PC-3 (cell line): ENCODE data around the gene CCL4. TPM values are rescaled to one million over a fixed set of nuclear protein-coding genes. Genes with fewer than 3 reads are reported as not detected.

ENCODE experiments used
- ATAC-seq: fragments of 200-7000 bp; cut with Tn5 transposase; 2 replicates; pipeline ENCODE4 v1.9.1; 2020; ENCODE audit warnings: mild to moderate bottlenecking, moderate library complexity
- BruUV-seq: library from RNA; stranded (reverse); fragments of 400-500 nt; replicated peaks from 2 replicates; lab custom pipeline; 2021; lab: Mats Ljungman, UMichigan
- CTCF ChIA-PET: fragments of 300-600 bp; sonication (Branson Sonifier 250); formaldehyde crosslinking; loops from one replicate; lab custom pipeline; 2022; ENCODE audit warnings: antibody characterized with exemption; lab: Charles Lee
- POLR2A ChIA-PET: fragments of 300-600 bp; sonication (Branson Sonifier 250); formaldehyde crosslinking; loops from one replicate; lab custom pipeline; 2022; ENCODE audit warnings: antibody characterized with exemption; ENCODE audit not compliant: unreplicated experiment; lab: Charles Lee
- DNase-seq: peaks from one replicate; pipeline ENCODE4 v3.0.0-alpha.2; 2015
- H2AFZ ChIP-seq: fragments of 300-600 bp; sonication (generic); 2 replicates; pipeline ENCODE4 v1.6.0; 2016; ENCODE audit warnings: antibody characterized with exemption, low read length
- H3F3A ChIP-seq: fragments of 300-600 bp; sonication (generic); one replicate; pipeline ENCODE4 v1.6.0; 2017; ENCODE audit warnings: antibody characterized with exemption, low read length, control low read depth, mild to moderate bottlenecking; ENCODE audit not compliant: unreplicated experiment
- H3K27ac ChIP-seq: fragments of 300-600 bp; sonication (generic); 2 replicates; pipeline ENCODE4 v1.5.1; 2016; ENCODE audit warnings: mild to moderate bottlenecking, low read length
- H3K27me3 ChIP-seq: fragments of 300-600 bp; sonication (generic); 2 replicates; pipeline ENCODE4 v1.6.1; 2016; ENCODE audit warnings: low read length, mixed read lengths
- H3K36me3 ChIP-seq: fragments of 300-600 bp; sonication (generic); 2 replicates; pipeline ENCODE4 v1.6.1; 2016; ENCODE audit warnings: low read depth, mixed run types, low read length, mixed read lengths
- H3K4me1 ChIP-seq: fragments of 300-600 bp; sonication (generic); 2 replicates; pipeline ENCODE4 v1.5.1; 2016; ENCODE audit warnings: low read length; ENCODE audit not compliant: insufficient read depth
- H3K4me2 ChIP-seq: fragments of 300-600 bp; sonication (generic); 2 replicates; pipeline ENCODE4 v1.6.0; 2016; ENCODE audit warnings: low read length
- H3K4me3 ChIP-seq: fragments of 300-600 bp; sonication (generic); 2 replicates; pipeline ENCODE4 v1.5.1; 2016; ENCODE audit warnings: mild to moderate bottlenecking, low read length, mixed read lengths
- H3K79me2 ChIP-seq: fragments of 300-600 bp; sonication (generic); 2 replicates; pipeline ENCODE4 v1.6.1; 2017; ENCODE audit warnings: low read length, mixed read lengths
- H3K9ac ChIP-seq: fragments of 300-600 bp; sonication (generic); 2 replicates; pipeline ENCODE4 v1.6.0; 2016; ENCODE audit warnings: mild to moderate bottlenecking, low read length
- H3K9me2 ChIP-seq: fragments of 300-600 bp; sonication (generic); replicated peaks from 2 replicates; pipeline ENCODE4 v1.6.1; 2016; ENCODE audit warnings: mixed run types, low read length, mixed read lengths
- H3K9me3 ChIP-seq: fragments of 300-600 bp; sonication (generic); 2 replicates; pipeline ENCODE4 v1.6.1; 2016; ENCODE audit warnings: low read length, mixed read lengths
- H4K20me1 ChIP-seq: fragments of 300-600 bp; sonication (generic); 2 replicates; pipeline ENCODE4 v1.6.1; 2016; ENCODE audit warnings: low read length, mixed read lengths
- CTCF ChIP-seq: fragments of 300-600 bp; sonication (generic); conservative IDR thresholded peaks from 2 replicates; pipeline ENCODE4 v1.5.1; 2017; ENCODE audit warnings: antibody characterized with exemption, low read depth, mild to moderate bottlenecking, low read length
- EZH2 ChIP-seq: fragments of 300-600 bp; sonication (generic); IDR thresholded peaks from one replicate; pipeline ENCODE4 v1.6.1; 2017; ENCODE audit warnings: antibody characterized with exemption, mild to moderate bottlenecking, low read length; ENCODE audit not compliant: unreplicated experiment
- EZH2phosphoT487 ChIP-seq: fragments of 300-600 bp; sonication (generic); IDR thresholded peaks from 2 replicates; pipeline ENCODE4 v1.6.1; 2018; ENCODE audit warnings: mild to moderate bottlenecking, antibody characterized with exemption, low read length, borderline replicate concordance
- intact Hi-C: fragments of 100-400 bp; cut with micrococcal nuclease; formaldehyde crosslinking; loops from 2 replicates; pipeline ENCODE4 v1.9.0; 2023
- total RNA-seq: library from RNA; depleted of rRNA; stranded (reverse); fragments of >200 nt; gene quantifications from 2 replicates; pipeline ENCODE4 v1.2.3, GENCODE V29; 2014

CCL4 gene
- total RNA-seq, 1 experiment from 2014 or later, result not detected

- no peak overlapping the region for H3K4me2 ChIP-seq
- no peaks in the 10 kb centered on the region for H3K4me1 ChIP-seq
- no TSS peak for BruUV-seq
- no peaks in the 10 kb centered on the region for H3K36me3 ChIP-seq
- intact Hi-C loops, result no loop called here
- DNase-seq (no peak), ATAC-seq (no peak)
- H2AFZ ChIP-seq, result no peak overlapping the region
- H3K27ac ChIP-seq, result no peak overlapping the region
- ChIA-PET POLR2A (no interaction called here), CTCF (no interaction called here)
- no peaks in the 10 kb centered on the region for H3K9me2 ChIP-seq
- H3K27me3 ChIP-seq, result 0 out of 2 replicates have a peak, but pooled peaks cover 9% of the 10 kb centered on the region
- H3K79me2 ChIP-seq, result no peaks in the 10 kb centered on the region
- TF ChIP-seq EZH2phosphoT487 (no peak), CTCF (no peak), EZH2 (no peak)
- no peak overlapping the region for H3K4me3 ChIP-seq
- H3K9ac ChIP-seq, result no peak overlapping the region
- no peaks in the 10 kb centered on the region for H3F3A ChIP-seq
- no peaks in the 10 kb centered on the region for H4K20me1 ChIP-seq
- no peaks in the 10 kb centered on the region for H3K9me3 ChIP-seq
Observed at GRCh38 chr17:36127911-36128310, 24.3 kb downstream of the CCL4 start.

GRCh38 chr17:36128411-36128978 lies 24.9 kb downstream of the CCL4 start:
- DNase-seq (no peak), ATAC-seq (no peak)
- no TSS peak for BruUV-seq
- no peak overlapping the region for H2AFZ ChIP-seq
- intact Hi-C loops, result no loop called here
- no peaks in the 10 kb centered on the region for H3F3A ChIP-seq
- H3K36me3 ChIP-seq, result no peaks in the 10 kb centered on the region
- no peak overlapping the region for H3K27ac ChIP-seq
- H3K4me3 ChIP-seq, result no peak overlapping the region
- CTCF ChIA-PET, result no interaction called here
- H3K79me2 ChIP-seq, result no peaks in the 10 kb centered on the region
- H3K9me3 ChIP-seq, result no peaks in the 10 kb centered on the region
- no peaks in the 10 kb centered on the region for H4K20me1 ChIP-seq
- no peaks in the 10 kb centered on the region for H3K9me2 ChIP-seq
- 0 out of 2 replicates have a peak, but pooled peaks cover 12% of the 10 kb centered on the region for H3K27me3 ChIP-seq
- POLR2A ChIA-PET, result no interaction called here
- no peak overlapping the region for H3K9ac ChIP-seq
- no peak overlapping the region for H3K4me2 ChIP-seq
- TF ChIP-seq CTCF (no peak), EZH2phosphoT487 (no peak), EZH2 (no peak)
- no peaks in the 10 kb centered on the region for H3K4me1 ChIP-seq

- ChIA-PET POLR2A (no interaction called here), CTCF (no interaction called here)
- no peak for DNase-seq
- no peak overlapping the region for H3K9ac ChIP-seq
- H3F3A ChIP-seq, result no peaks in the 10 kb centered on the region
- no peaks in the 10 kb centered on the region for H3K79me2 ChIP-seq
- H3K9me3 ChIP-seq, result no peaks in the 10 kb centered on the region
- ATAC-seq, result no peak
- BruUV-seq, result no TSS peak
- no peaks in the 10 kb centered on the region for H3K36me3 ChIP-seq
- TF ChIP-seq EZH2 (no peak), EZH2phosphoT487 (no peak), CTCF (no peak)
- H3K27me3 ChIP-seq, result 0 out of 2 replicates have a peak, but pooled peaks cover 12% of the 10 kb centered on the region
- no peaks in the 10 kb centered on the region for H3K4me1 ChIP-seq
- H2AFZ ChIP-seq, result no peak overlapping the region
- no peak overlapping the region for H3K27ac ChIP-seq
- H3K4me3 ChIP-seq, result no peak overlapping the region
- no peaks in the 10 kb centered on the region for H4K20me1 ChIP-seq
- H3K9me2 ChIP-seq, result no peaks in the 10 kb centered on the region
- no peak overlapping the region for H3K4me2 ChIP-seq
- intact Hi-C loops, result no loop called here
Observed at GRCh38 chr17:36129616-36130015, 26.0 kb downstream of the CCL4 start.
